H9 (cell line): ENCODE measurements around the gene SPHK2. TPM values are rescaled to one million over a fixed set of nuclear protein-coding genes. Genes with fewer than 3 reads are reported as not detected.
A peak's percentile ranks its signal among the peaks of the same experiment; 100 is the strongest.

Experiments used
- DNase-seq: peaks from one replicate; pipeline ENCODE4 v3.0.0-alpha.2; 2017
- H2AFZ ChIP-seq: one replicate; pipeline ENCODE4 v1.6.1; 2013; ENCODE audit warnings: mild to moderate bottlenecking, low read length, control low read depth, moderate library complexity
- H2AK5ac ChIP-seq: 2 replicates; pipeline ENCODE4 v1.6.1; 2013; ENCODE audit warnings: low read length, control low read depth, mixed read lengths; ENCODE audit not compliant: insufficient read length
- H2BK120ac ChIP-seq: one replicate; pipeline ENCODE4 v1.6.1; 2013; ENCODE audit warnings: low read depth, mild to moderate bottlenecking, low read length, control low read depth, inconsistent platforms; ENCODE audit not compliant: poor library complexity, severe bottlenecking
- H2BK12ac ChIP-seq: 2 replicates; pipeline ENCODE4 v1.6.1; 2013; ENCODE audit warnings: low read length, control low read depth, mixed read lengths, low read depth; ENCODE audit not compliant: insufficient read length
- H2BK15ac ChIP-seq: 2 replicates; pipeline ENCODE4 v1.6.1; 2013; ENCODE audit warnings: low read depth, low read length, control low read depth
- H2BK20ac ChIP-seq: one replicate; pipeline ENCODE4 v1.6.1; 2013; ENCODE audit warnings: low read depth, mild to moderate bottlenecking, low read length, control low read depth, inconsistent platforms; ENCODE audit not compliant: poor library complexity, severe bottlenecking
- H2BK5ac ChIP-seq: 2 replicates; pipeline ENCODE4 v1.6.1; 2013; ENCODE audit warnings: low read length, control low read depth, mixed read lengths; ENCODE audit not compliant: insufficient read length
- H3K14ac ChIP-seq: 2 replicates; pipeline ENCODE4 v1.6.1; 2013; ENCODE audit warnings: low read length, control low read depth; ENCODE audit not compliant: insufficient read depth
- H3K18ac ChIP-seq: 2 replicates; pipeline ENCODE4 v1.6.1; 2013; ENCODE audit warnings: low read depth, mild to moderate bottlenecking, mixed read lengths, low read length, control low read depth; ENCODE audit not compliant: insufficient read length
- H3K23ac ChIP-seq: 2 replicates; pipeline ENCODE4 v1.6.1; 2013; ENCODE audit warnings: low read length, control low read depth, mixed read lengths, low read depth; ENCODE audit not compliant: insufficient read length
- H3K23me2 ChIP-seq: 2 replicates; pipeline ENCODE4 v1.6.1; 2013; ENCODE audit warnings: low read depth, mild to moderate bottlenecking, mixed read lengths, low read length, control low read depth; ENCODE audit not compliant: insufficient read length, poor library complexity, severe bottlenecking
- H3K27ac ChIP-seq: 2 replicates; pipeline ENCODE4 v1.5.1; 2013; ENCODE audit warnings: low read length, control low read depth, mixed read lengths, low read depth; ENCODE audit not compliant: insufficient read length
- H3K27me3 ChIP-seq: 2 replicates; pipeline ENCODE4 v1.6.1; 2013; ENCODE audit warnings: low read length, control low read depth, inconsistent platforms; ENCODE audit not compliant: insufficient read depth
- H3K4ac ChIP-seq: 2 replicates; pipeline ENCODE4 v1.6.1; 2013; ENCODE audit warnings: low read depth, mild to moderate bottlenecking, control low read depth, inconsistent platforms, low read length, moderate library complexity
- H3K4me1 ChIP-seq: 2 replicates; pipeline ENCODE4 v1.6.1; 2013; ENCODE audit warnings: low read length, control low read depth, inconsistent platforms; ENCODE audit not compliant: insufficient read depth
- H3K4me2 ChIP-seq: 2 replicates; pipeline ENCODE4 v1.6.1; 2013; ENCODE audit warnings: low read length, control low read depth, mixed read lengths; ENCODE audit not compliant: insufficient read length, insufficient read depth
- H3K56ac ChIP-seq: 2 replicates; pipeline ENCODE4 v1.6.1; 2013; ENCODE audit warnings: low read depth, mild to moderate bottlenecking, mixed read lengths, low read length, control low read depth; ENCODE audit not compliant: insufficient read length
- H3K79me1 ChIP-seq: 2 replicates; pipeline ENCODE4 v1.6.1; 2013; ENCODE audit warnings: low read depth, mild to moderate bottlenecking, moderate library complexity, low read length, control low read depth, inconsistent platforms; ENCODE audit not compliant: insufficient read depth, poor library complexity, severe bottlenecking
- H3K79me2 ChIP-seq: 2 replicates; pipeline ENCODE4 v1.6.1; 2013; ENCODE audit warnings: low read length, control low read depth, inconsistent platforms; ENCODE audit not compliant: insufficient read depth
- H3K9ac ChIP-seq: 2 replicates; pipeline ENCODE4 v1.6.1; 2013; ENCODE audit warnings: low read length, control low read depth, mixed read lengths; ENCODE audit not compliant: insufficient read length; ENCODE audit errors: extremely low read depth
- H3K9me3 ChIP-seq: one replicate; pipeline ENCODE4 v1.6.1; 2013; ENCODE audit warnings: low read depth, low read length, inconsistent platforms; ENCODE audit not compliant: control insufficient read depth
- H3T11ph ChIP-seq: one replicate; pipeline ENCODE4 v1.6.1; 2013; ENCODE audit warnings: mild to moderate bottlenecking, low read length, control low read depth, inconsistent platforms
- H4K20me1 ChIP-seq: one replicate; pipeline ENCODE4 v1.6.1; 2013; ENCODE audit not compliant: control insufficient read depth, insufficient read length, insufficient read depth
- H4K5ac ChIP-seq: 2 replicates; pipeline ENCODE4 v1.6.1; 2013; ENCODE audit warnings: low read depth, mild to moderate bottlenecking, mixed read lengths, low read length, control low read depth; ENCODE audit not compliant: insufficient read length
- H4K8ac ChIP-seq: replicated peaks from 2 replicates; pipeline ENCODE4 v1.6.1; 2013; ENCODE audit warnings: low read length, control low read depth, mixed read lengths, low read depth; ENCODE audit not compliant: insufficient read length
- H4K91ac ChIP-seq: 2 replicates; pipeline ENCODE4 v1.6.1; 2013; ENCODE audit warnings: low read depth, mild to moderate bottlenecking, moderate library complexity, mixed read lengths, low read length, control low read depth; ENCODE audit not compliant: insufficient read length
- H3K27ac Mint-ChIP-seq, 3 experiments: 2 replicates in 2 of 3; 3 replicates in 1 of 3; pipeline ENCODE4 v1.8.0; 2020 to 2021; ENCODE audit warnings: mixed read lengths in 3 of 3, mild to moderate bottlenecking in 1 of 3, moderate library complexity in 1 of 3
- H3K27me3 Mint-ChIP-seq: 2 replicates; pipeline ENCODE4 v1.8.0; 2021; ENCODE audit warnings: low read depth, mild to moderate bottlenecking, moderate library complexity, mixed read lengths
- H3K36me3 Mint-ChIP-seq, 3 experiments: 2 replicates in 2 of 3; 3 replicates in 1 of 3; pipeline ENCODE4 v1.8.0; 2020 to 2021; ENCODE audit warnings: low read depth in 3 of 3, mixed read lengths in 3 of 3; ENCODE audit not compliant: insufficient read depth in 1 of 3
- H3K4me1 Mint-ChIP-seq, 2 experiments: 2 replicates each; pipeline ENCODE4 v1.8.0; 2020; ENCODE audit warnings: mixed read lengths in 2 of 2
- H3K4me3 Mint-ChIP-seq, 2 experiments: 2 replicates in 1 of 2; 3 replicates in 1 of 2; pipeline ENCODE4 v1.8.0; 2020 to 2021; ENCODE audit warnings: mild to moderate bottlenecking in 2 of 2, mixed read lengths in 2 of 2, moderate library complexity in 1 of 2
- H3K9me3 Mint-ChIP-seq, 2 experiments: 2 replicates in 1 of 2; 3 replicates in 1 of 2; pipeline ENCODE4 v1.8.0; 2020; ENCODE audit warnings: mild to moderate bottlenecking in 2 of 2, mixed read lengths in 2 of 2, moderate library complexity in 1 of 2
- CTCF ChIP-seq: fragments of 200-600 bp; sonication (generic); conservative IDR thresholded peaks from 3 replicates; pipeline ENCODE4 v1.8.0; 2021; ENCODE audit warnings: antibody characterized with exemption, mild to moderate bottlenecking
- WGBS: extraction: QIAGEN DNeasy Blood & Tissue Kit; methylation state at CpG from one replicate; pipeline ENCODE4 v1.1.7; 2013; ENCODE audit warnings: missing lambda C conversion rate, low lambda C conversion rate, mixed read lengths; ENCODE audit not compliant: insufficient read length; ENCODE audit errors: extremely low coverage; 5-methylcytosine and 5-hydroxymethylcytosine counted together
- total RNA-seq: library from RNA; stranded (reverse); gene quantifications from 2 replicates; pipeline ENCODE4 v1.2.1, GENCODE V29; 2021

Gene SPHK2
- total RNA-seq, 1 experiment from 2014 or later = 57.2 TPM

- Histone ChIP-seq H3T11ph (no peak overlapping the region), H2BK15ac (no peak overlapping the region), H3K23me2 (peaks cover 14% of the 10 kb centered on the region), H2AFZ (no peak overlapping the region), H3K27me3 (no peaks in the 10 kb centered on the region), H3K4ac (no peak overlapping the region), H3K27ac (no peak overlapping the region), H4K8ac (no peak overlapping the region), H3K4me2 (peak overlapping the region; percentile 58), H3K79me1 (no peaks in the 10 kb centered on the region), H2BK12ac (no peak overlapping the region), H2BK5ac (no peak overlapping the region), H3K9ac (no peak overlapping the region), H4K91ac (no peak overlapping the region), H3K18ac (peak overlapping the region; percentile 71), H3K56ac (no peak overlapping the region), H3K23ac (no peak overlapping the region), H2AK5ac (no peak overlapping the region), H3K4me1 (peaks cover 7% of the 10 kb centered on the region; the same call in 1 of the 2 replicates), H2BK20ac (no peak overlapping the region), H4K20me1 (no peaks in the 10 kb centered on the region), H3K79me2 (peaks cover 4% of the 10 kb centered on the region; the same call in 1 of the 2 replicates), H3K9me3 (no peaks in the 10 kb centered on the region), H4K5ac (no peak overlapping the region), H3K14ac (no peak overlapping the region), H2BK120ac (no peak overlapping the region)
- Mint-ChIP-seq H3K27me3 (no peaks in the 10 kb centered on the region), H3K4me3 (peak overlapping the region in 1 of 2 experiments; percentile 82; a peak in 1 of 5 replicates), H3K9me3 (no peaks in the 10 kb centered on the region; a peak in 1 of 5 replicates), H3K27ac (no peak overlapping the region; a peak in 1 of 7 replicates), H3K4me1 (peaks cover 29 to 48% of the 10 kb centered on the region in 2 experiments), H3K36me3 (peaks cover 5 to 28% (median 19%) of the 10 kb centered on the region in 3 experiments)
- WGBS = no CpG with 5 or more reads among the region's 22 CpGs
- DNase-seq = no peak
- no peak for TF ChIP-seq CTCF
Measured at GRCh38 chr19:48629297-48629598, 9.9 kb downstream of the SPHK2 start.
